Measurements from ENCODE around the gene TXLNA.

TXLNA gene

DNA sequence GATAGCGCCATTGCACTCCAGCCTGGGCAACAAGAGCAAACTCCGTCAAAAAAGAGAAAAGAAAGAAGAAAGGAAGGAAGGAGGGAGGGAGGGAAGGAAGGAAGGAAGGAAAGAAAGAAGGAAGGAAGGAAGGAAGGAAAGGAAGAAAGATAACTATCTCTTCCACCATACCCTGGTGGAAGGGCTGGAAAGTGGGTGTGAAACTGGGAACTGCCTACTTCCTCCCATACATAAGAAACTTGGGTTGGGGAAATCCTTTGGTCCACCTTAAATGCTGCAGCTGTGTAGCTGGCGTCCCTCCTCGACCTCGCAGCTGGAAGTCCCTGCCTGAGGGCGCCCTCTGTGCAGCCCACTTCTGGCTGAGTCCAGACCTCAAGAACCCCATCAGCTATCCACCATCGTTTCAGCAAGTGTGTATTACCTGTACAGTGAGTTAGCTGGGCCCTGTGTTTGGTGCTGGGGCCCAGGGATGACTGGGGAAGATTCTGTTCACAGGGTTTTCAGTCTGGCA lies 62.9 kb downstream of the TXLNA start:
- H3K36me3 ChIP-seq (ENCODE audit: control insufficient read depth in 1 of 2, insufficient read depth in 2 of 2, low read length in 2 of 2) = no peaks in the 10 kb centered on the region
- H3K4me3 ChIP-seq (ENCODE audit: low read depth in 1 of 2, low read length in 2 of 2) = no peak overlapping the region
- no peak overlapping the region for H3K27ac ChIP-seq (ENCODE audit: low read depth, low read length)
- no peak overlapping the region for H3K9ac ChIP-seq (ENCODE audit: low read depth in 1 of 2, low read length in 2 of 2)
- no peaks in the 10 kb centered on the region for H3K27me3 ChIP-seq (ENCODE audit: control insufficient read depth in 1 of 2, insufficient read depth in 2 of 2, low read length in 2 of 2)
- no peaks in the 10 kb centered on the region for H3K9me3 ChIP-seq (ENCODE audit: control insufficient read depth in 1 of 2, low read length in 2 of 2)
- H3K4me1 ChIP-seq (ENCODE audit: control insufficient read depth in 1 of 2, insufficient read depth in 2 of 2, low read length in 2 of 2) = peaks cover 0 to 29% of the 10 kb centered on the region in 2 donors

GRCh38 chr1:32246888-32247273 lies 67.4 kb downstream of the TXLNA start, which contains the start of gene FAM167B:
Gene FAM167B, plus strand, starts transcription at chr1:32247222. Its CDS starts 200 bp downstream, at chr1:32247422.
- Histone ChIP-seq H3K27ac (ENCODE audit: low read depth, low read length) (peak within 1 kb of the TSS; percentile 17), H3K36me3 (ENCODE audit: control insufficient read depth in 1 of 2, insufficient read depth in 2 of 2, low read length in 2 of 2) (no peaks in the 10 kb centered on the region), H3K9ac (ENCODE audit: low read depth in 1 of 2, low read length in 2 of 2) (no peak within 1 kb of the TSS), H3K4me1 (ENCODE audit: control insufficient read depth in 1 of 2, insufficient read depth in 2 of 2, low read length in 2 of 2) (peaks cover 11 to 32% of the 10 kb centered on the region in 2 donors), H3K9me3 (ENCODE audit: control insufficient read depth in 1 of 2, low read length in 2 of 2) (no peaks in the 10 kb centered on the region), H3K4me3 (ENCODE audit: low read depth in 1 of 2, low read length in 2 of 2) (no peak within 1 kb of the TSS), H3K27me3 (ENCODE audit: control insufficient read depth in 1 of 2, insufficient read depth in 2 of 2, low read length in 2 of 2) (no peaks in the 10 kb centered on the region)

DNA sequence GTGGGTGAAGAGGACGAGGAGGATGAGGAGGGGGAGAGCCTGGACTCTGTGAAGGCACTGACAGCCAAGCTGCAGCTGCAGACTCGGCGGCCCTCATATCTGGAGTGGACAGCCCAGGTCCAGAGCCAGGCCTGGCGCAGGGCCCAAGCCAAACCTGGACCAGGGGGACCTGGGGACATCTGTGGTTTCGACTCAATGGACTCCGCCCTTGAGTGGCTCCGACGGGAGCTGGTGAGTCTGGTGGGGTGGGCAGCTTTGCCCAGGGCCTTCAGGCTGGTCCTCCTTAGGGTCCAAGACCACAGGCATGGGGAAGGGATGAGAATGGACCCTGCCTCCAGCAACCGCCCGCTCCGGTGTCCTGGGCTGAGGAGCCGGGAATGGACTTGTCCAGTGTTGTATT lies 68.0 kb downstream of the TXLNA start:
- H3K27ac ChIP-seq (ENCODE audit: low read depth, low read length) = peak overlapping the region; percentile 17
- H3K4me1 ChIP-seq (ENCODE audit: control insufficient read depth in 1 of 2, insufficient read depth in 2 of 2, low read length in 2 of 2) = peaks cover 11 to 35% of the 10 kb centered on the region in 2 donors
- no peaks in the 10 kb centered on the region for H3K36me3 ChIP-seq (ENCODE audit: control insufficient read depth in 1 of 2, insufficient read depth in 2 of 2, low read length in 2 of 2)
- H3K27me3 ChIP-seq (ENCODE audit: control insufficient read depth in 1 of 2, insufficient read depth in 2 of 2, low read length in 2 of 2) = no peaks in the 10 kb centered on the region
- no peaks in the 10 kb centered on the region for H3K9me3 ChIP-seq (ENCODE audit: control insufficient read depth in 1 of 2, low read length in 2 of 2)
- no peak overlapping the region for H3K9ac ChIP-seq (ENCODE audit: low read depth in 1 of 2, low read length in 2 of 2)
- no peak overlapping the region for H3K4me3 ChIP-seq (ENCODE audit: low read depth in 1 of 2, low read length in 2 of 2)
